GM18867 (cell line): ENCODE results near the gene SRRM2.

ENCODE experiments used
- ATAC-seq: cut with Tn5 transposase; IDR thresholded peaks from one replicate; pipeline ENCODE4 v1.9.1; 2021; ENCODE audit warnings: mild to moderate bottlenecking, moderate library complexity; ENCODE audit not compliant: unreplicated experiment

The SRRM2 gene

GRCh38 chr16:2787961-2788360 is 35.5 kb downstream of the SRRM2 start:
- no peak for ATAC-seq

GRCh38 chr16:2790631-2791030 is 38.2 kb downstream of the SRRM2 start:
- no peak for ATAC-seq

GRCh38 chr16:2791174-2791573 is 38.7 kb downstream of the SRRM2 start:
- ATAC-seq, result no peak

- ATAC-seq, result no peak
Measured at GRCh38 chr16:2792940-2793339, 40.5 kb downstream of the SRRM2 start.

- no peak for ATAC-seq
Measured at GRCh38 chr16:2795395-2796143, 43.1 kb downstream of the SRRM2 start.

- ATAC-seq, result no peak
Measured at GRCh38 chr16:2798723-2799204, 46.3 kb downstream of the SRRM2 start.

- ATAC-seq, result no peak
Measured at GRCh38 chr16:2799205-2799858, 46.9 kb downstream of the SRRM2 start.

GRCh38 chr16:2799859-2800226 is 47.4 kb downstream of the SRRM2 start:
- ATAC-seq, result no peak

GRCh38 chr16:2803545-2804195 is 51.2 kb downstream of the SRRM2 start:
- ATAC-seq, result no peak

- ATAC-seq, result no peak
Measured at GRCh38 chr16:2804728-2805127, 52.3 kb downstream of the SRRM2 start.

- no peak for ATAC-seq
Measured at GRCh38 chr16:2806286-2806685, 53.8 kb downstream of the SRRM2 start.

GRCh38 chr16:2808181-2808580 is 55.7 kb downstream of the SRRM2 start:
- ATAC-seq, result no peak

GRCh38 chr16:2809149-2809760 is 56.8 kb downstream of the SRRM2 start:
- no peak for ATAC-seq

GRCh38 chr16:2810651-2811050 is 58.2 kb downstream of the SRRM2 start:
- no peak for ATAC-seq

GRCh38 chr16:2811703-2812471 is 59.4 kb downstream of the SRRM2 start:
- ATAC-seq, result no peak

- no peak for ATAC-seq
Measured at GRCh38 chr16:2813771-2814221, 61.4 kb downstream of the SRRM2 start.

- no peak for ATAC-seq
Measured at GRCh38 chr16:2814551-2815298, 62.3 kb downstream of the SRRM2 start.

- no peak for ATAC-seq
Measured at GRCh38 chr16:2815299-2815771, 62.9 kb downstream of the SRRM2 start.

- ATAC-seq, result no peak
Measured at GRCh38 chr16:2816751-2817339, 64.4 kb downstream of the SRRM2 start, which contains the start of gene PRSS21. Gene PRSS21 (plus strand): TSS chr16:2817237. CDS start chr16:2817269, 32 bp downstream.
